GM21576 (cell line): Measurements from ENCODE around the gene DLL1.
"Not testable (repeated sequence)": the region's sequence is repeated elsewhere in the genome, so short reads cannot be mapped to it uniquely, and the experiment has no call there.

Experiments
- ATAC-seq: cut with Tn5 transposase; IDR thresholded peaks from one replicate; pipeline ENCODE4 v1.9.1; 2021; ENCODE audit warnings: mild to moderate bottlenecking, moderate library complexity; ENCODE audit not compliant: unreplicated experiment

DLL1 gene, protein sequence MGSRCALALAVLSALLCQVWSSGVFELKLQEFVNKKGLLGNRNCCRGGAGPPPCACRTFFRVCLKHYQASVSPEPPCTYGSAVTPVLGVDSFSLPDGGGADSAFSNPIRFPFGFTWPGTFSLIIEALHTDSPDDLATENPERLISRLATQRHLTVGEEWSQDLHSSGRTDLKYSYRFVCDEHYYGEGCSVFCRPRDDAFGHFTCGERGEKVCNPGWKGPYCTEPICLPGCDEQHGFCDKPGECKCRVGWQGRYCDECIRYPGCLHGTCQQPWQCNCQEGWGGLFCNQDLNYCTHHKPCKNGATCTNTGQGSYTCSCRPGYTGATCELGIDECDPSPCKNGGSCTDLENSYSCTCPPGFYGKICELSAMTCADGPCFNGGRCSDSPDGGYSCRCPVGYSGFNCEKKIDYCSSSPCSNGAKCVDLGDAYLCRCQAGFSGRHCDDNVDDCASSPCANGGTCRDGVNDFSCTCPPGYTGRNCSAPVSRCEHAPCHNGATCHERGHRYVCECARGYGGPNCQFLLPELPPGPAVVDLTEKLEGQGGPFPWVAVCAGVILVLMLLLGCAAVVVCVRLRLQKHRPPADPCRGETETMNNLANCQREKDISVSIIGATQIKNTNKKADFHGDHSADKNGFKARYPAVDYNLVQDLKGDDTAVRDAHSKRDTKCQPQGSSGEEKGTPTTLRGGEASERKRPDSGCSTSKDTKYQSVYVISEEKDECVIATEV

DNA sequence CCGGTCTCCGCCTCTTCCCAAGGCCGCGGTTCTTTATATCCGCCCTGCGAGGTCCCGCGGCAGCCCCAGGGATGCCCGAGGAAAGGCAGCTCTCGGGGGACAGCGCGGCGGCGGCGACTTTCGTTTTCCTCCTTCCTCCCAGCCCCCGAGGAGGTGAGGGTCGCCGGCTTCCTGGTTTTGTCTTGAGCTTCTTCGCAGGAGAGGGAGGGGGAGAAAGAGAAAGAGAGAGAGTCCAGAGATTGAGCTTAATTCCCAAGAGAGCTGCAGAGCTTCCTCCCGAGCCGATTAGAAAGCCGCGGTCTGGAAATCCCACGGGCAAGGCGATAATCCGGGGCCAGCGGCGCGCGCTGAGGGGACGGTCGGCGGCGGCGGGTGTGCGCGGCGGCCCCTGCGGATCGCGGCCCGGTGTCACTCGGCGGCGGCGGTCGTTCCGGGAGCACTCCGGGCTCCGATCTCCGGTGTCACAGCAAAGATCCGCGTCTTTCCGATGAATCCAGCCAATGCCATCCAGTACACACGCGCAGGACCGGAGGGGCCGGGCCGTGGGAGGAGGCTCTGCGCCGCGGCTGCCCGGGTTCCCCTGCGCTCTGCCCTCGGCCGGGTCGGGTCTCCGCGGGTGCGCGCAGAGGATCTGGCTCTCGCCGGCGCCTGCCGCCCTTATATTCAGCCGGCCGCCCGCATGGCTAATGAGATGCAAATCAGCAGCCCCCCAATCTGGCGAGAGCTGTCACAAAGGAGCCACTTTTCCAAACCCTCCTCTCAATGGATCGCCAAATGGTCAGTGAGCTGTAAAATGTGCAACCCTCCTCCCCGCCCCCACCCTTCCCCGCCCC lies at the start of gene DLL1:
DLL1 (minus strand) TSS at position 783 of the 833 bp plus-strand sequence. CDS start 939 bp downstream, outside the sequence.
- ATAC-seq = no peak

DNA sequence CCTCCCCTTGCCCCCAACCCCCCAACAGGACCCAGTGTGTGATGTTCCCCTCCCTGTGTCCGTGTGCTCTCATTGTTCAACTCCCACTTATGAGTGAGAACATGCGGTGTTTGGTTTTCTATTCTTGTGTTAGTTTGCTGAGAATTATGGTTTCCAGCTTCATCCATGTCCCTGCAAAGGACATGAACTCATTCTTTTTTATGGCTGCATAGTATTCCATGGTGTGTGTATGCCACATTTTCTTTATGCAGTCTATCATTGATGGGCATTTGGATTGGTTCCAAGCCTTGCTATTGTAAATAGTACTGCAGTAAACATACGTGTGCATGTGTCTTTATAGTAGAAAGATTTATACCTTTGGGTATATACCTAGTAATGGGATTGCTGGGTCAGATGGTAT lies 44.3 kb upstream of the DLL1 start:
- not testable (repeated sequence) for ATAC-seq

DNA sequence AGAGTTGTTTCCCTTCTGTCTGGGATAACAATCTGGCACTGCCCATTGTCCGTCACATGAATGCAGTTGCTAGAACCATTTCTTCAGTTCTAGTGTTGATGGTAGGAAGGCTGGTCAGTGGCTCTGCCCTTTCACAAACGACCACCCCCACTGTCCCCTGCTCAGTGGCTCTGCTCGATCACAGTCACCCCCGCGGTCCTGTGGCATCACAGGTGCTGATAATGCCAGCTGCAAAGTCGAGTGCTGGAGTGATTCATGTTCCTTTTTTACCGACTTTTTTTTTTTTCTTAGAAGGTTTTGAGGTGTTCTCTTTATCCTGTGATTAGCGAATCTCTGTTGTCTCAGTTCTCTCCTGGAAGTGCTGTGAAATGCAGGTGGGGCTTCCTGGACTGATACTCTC lies 38.4 kb upstream of the DLL1 start:
- no peak for ATAC-seq

DNA sequence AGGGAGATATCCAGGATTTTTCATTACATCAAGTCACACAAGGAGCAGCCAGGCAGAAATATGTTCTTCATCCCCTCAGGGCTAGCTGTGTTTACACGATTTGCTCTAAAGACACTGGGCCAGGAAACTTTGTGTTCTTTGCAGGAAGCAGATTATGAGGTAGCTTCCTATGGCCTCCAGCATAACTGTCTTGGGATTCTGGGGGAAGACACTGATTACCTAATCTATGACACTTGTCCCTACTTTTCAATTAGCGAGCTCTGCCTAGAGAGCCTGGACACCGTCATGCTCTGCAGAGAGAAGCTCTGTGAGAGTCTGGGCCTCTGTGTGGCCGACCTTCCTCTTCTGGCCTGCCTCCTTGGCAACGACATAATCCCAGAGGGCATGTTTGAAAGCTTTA lies 26.8 kb upstream of the DLL1 start:
- no peak for ATAC-seq

DNA sequence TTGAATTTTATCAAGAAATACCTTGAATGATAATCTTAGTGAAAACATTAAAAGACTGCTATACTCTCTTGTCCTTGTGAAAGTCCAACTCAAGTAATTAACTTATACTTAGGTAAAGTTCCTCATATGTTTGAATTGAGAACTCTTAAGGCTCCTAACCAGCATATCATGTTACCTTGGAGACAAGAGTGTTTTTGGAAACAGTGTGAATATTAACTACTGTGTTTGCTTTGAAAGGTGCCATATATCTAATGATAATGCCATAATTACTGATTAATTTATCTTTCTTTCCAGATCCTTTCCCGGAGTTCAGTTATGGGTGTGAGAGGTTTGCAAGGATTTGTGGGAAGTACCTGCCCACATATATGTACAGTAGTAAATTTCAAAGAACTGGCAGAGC lies 26.2 kb upstream of the DLL1 start:
- no peak for ATAC-seq

DNA sequence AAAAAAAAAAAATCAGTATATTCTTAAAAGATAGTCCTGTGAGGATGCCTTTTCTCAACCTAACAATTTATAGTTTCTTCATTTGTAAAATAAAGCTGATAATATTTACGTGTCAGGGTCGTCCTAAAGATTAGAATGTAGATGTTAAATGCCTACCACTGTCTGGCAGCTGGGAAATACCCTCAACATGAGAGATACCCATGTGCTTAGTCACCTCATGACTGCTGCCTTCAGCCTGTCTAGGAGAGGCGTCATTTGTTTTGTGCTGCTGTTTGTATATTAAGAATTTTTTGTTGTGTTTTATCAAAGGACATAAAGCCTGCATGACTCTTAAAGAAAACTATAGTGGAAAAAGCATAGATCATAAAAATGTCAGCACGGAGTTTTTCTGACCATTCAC lies 25.2 kb upstream of the DLL1 start:
- no peak for ATAC-seq

DNA sequence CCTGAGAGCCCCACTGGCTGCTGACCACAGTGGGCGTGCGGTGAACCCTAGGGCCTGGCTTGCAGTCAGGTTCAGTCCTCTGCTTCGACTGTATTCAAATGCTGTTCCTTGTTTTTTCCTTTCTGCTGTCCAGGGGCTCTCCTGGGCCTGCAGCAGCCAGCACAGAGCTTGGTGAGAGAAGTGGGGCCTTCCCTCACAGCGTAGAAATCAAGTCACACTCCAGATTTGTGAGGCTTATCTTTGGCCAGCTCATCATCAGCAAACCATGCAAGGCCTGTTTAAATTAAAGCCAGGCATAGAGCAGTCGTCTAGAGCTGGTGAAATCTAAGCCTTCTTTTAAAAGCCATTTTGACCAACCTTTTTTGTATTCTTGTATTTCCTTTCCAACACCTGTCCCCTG lies 24.1 kb upstream of the DLL1 start:
- ATAC-seq = no peak

DNA sequence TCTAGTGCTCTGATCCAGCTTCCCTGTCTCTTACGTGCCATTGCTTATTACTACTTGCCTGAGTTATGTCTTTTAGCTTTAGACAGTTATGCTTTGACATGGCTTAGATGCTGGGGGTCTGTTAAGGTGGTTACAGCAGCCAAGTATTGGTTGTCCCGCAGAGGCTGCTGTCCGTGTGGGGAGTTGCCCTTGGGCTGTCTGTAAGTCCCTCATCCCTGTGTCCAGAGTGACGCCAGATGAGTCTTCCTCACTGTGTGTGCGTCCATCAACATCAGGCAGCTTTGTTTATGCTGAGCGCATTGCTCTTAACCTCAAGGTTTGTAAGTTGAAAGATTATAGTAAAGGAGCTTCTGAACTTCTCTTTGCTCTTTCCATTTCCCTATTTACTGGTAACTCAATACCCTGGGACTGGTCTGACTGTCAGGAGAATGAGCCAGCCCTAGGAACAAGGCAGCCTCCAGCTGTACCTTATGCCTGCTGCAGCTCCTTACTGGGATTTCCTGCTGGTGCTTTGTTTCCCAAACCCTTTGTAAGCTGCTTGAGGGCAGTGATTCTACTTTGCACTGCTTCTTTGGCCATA lies 22.9 kb upstream of the DLL1 start:
- ATAC-seq = no peak

DNA sequence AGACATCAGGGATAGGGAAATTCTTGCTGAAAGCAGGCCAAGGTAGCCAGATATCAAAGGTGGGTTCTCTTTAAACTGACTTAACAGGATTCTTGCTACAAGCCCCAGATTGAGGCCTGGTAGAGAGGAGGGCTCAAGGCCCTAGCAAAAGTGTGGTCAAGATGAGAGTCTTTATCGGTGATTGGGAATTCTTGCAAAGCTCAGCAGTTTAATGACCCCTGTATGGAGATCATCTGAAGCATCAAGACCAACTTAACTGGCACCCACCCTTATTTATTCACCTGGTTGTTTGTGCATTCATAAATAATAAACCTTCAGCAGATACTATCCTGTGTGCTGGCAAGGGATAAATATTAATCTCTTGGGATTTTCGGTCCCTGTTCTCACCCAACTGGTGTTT lies 22.0 kb upstream of the DLL1 start:
- ATAC-seq = no peak

DNA sequence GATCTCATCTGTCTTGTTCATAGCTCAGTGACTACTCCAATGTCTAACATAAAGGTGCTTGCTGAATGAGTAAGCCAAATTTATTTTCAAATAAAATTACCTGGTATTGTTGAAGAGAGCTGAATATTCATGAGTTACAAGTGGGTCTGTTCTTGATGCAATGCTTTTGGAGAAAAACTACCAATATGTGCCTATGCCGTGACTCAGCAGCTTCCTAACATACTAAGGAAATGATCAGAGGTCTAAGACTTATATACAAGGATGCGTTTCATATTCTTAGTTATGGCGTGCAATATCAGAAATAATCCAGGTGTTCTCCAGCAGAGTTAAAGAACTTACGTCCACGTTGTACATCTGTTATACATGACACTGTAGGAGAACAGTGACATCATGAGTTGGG lies 20.8 kb upstream of the DLL1 start:
- no peak for ATAC-seq

DNA sequence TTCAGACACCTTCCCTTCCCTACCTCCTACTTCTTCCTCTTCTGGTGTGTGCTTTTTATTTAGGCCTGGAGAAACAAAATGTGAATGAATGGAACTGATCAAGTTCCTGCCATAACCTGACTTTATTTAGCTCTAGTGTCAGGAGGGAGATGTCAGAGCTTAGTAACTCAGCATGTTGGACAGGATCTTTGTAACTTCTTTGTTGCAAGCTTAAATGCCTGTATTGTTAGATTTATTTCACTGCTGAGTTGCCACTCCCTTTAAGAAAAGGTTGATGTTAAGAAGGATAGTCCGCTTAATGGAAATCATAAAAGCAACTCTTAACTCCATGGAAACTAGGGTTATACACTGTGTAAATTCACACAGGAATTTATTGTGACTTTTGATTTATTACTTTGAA lies 17.9 kb upstream of the DLL1 start:
- ATAC-seq = no peak

DNA sequence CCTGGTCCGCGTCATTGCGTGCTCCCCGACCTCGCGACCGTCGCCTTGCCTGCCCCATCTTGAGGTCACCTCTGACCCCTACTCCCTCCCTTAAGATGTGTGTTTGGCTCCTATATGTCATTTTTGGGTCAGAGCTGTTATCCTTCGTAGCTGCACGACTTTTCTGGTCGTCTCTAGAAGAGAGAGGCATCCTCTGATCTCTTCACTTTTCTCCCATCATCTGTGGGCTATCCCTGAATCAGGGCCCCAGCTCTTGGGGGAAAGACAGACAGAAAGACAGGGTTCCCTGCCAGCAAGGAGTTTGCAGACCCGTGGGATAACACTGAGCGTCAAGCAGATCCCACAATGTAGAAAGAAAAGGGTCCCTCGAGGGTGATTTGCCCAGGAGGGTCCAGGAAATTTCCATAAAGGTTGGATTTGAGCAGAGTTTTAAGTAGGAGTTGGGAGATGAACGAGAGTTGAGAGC lies 16.2 kb upstream of the DLL1 start:
- no peak for ATAC-seq

DNA sequence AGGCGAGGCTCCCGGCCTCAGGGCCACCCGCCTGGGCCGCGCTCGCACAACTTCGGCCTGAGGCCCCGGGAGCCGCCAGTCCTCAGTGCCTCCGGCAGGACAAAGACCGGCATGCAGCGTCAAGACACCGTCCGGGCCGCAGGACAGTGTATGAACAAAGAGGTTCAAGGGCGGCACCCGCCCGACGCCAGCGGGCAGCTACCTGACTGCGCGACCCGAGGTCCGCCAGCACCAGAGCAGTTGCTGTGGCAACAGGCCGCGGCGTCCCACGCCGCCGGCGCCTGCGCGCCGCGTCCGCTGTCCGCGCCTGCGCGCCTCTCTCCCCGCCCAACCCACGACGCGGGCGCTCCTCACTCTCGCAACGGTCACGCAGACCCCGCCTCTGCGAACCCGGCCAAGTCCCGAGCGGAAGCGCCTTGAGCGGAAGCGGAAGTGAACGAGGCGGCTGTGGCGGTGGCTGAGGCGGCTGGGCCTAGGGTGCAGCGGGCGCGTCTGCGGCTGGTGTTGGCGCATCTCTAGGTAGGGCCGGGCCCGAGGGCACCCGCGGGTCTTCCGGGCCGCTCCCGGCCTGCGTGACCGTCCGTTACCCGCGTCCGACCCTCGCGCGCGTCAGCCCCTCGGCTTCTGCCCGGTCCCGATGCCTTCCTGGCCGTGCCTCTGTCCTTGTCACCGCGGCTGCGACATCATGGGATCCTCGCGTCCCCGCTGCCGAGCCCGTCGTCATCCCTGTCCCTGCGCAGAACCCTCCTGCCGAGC lies 15.6 kb upstream of the DLL1 start, which contains the start of gene FAM120B:
FAM120B (plus strand) TSS at position 435 of the 756 bp plus-strand sequence. CDS start 10,633 bp downstream, outside the sequence.
- ATAC-seq = peak; percentile 96

DNA sequence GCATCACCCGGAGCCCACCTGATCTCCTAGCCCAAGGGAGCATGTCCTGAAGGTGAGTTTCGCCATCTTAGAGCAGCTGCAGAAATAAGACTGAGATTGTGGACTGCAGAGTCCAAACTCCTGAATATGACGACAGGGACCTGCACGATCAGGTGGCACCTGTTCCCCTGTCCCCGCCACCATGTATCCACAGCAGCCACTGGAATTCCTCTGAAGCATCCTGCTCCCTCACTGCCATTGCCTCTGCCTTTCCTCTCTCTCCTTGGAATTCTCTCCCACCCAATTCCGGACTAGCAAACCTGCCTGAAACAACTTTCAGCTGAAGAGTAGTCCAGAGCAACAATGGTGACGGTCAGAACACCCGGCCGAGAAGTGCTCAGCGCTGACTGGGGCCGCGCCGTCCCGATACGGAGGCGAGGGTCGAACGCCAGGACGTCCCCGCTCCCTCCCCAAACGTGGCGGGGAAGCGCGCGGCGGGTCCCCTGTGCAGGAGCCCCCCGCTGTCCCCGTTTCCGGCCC lies 15.0 kb upstream of the DLL1 start:
- ATAC-seq = peak; percentile 17

DNA sequence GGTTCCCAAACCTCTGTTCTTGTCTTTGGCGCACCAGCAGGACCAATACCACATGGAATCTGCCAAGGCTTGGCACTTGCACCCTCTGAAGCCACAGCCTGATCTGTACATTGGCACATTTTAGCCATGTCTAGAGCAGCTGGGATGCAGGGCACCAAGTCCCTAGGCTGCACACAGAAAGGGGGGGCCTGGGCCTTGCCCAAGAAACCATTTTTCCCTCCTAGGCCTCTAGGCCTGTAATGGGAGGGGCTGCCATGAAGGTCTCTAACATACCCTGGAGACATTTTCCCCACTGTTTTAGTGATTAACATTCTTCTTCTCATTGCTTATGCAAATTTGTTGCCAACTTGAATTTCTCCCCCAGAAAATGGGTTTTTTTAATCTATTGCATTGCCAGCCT lies 10.3 kb upstream of the DLL1 start:
- ATAC-seq = no peak

DNA sequence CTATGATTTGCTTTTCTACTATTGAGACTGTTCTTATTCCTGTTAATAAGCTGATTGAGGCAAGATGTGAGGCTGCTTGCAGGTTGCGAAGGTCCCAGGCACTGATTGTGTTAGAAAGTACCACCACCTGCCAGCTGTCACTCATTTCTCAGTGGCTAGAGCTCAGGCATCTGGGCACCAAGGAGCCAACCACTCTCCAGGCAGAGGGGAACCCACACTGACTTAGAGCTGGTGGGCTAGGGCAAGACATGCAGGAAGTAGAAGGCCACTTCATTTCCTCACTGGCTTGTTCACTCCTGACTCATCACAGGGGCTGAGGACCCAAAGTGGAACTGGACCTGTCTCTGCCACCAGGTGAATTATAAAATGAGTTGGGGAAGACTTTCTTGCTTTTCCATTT lies 7.8 kb upstream of the DLL1 start:
- no peak for ATAC-seq

DNA sequence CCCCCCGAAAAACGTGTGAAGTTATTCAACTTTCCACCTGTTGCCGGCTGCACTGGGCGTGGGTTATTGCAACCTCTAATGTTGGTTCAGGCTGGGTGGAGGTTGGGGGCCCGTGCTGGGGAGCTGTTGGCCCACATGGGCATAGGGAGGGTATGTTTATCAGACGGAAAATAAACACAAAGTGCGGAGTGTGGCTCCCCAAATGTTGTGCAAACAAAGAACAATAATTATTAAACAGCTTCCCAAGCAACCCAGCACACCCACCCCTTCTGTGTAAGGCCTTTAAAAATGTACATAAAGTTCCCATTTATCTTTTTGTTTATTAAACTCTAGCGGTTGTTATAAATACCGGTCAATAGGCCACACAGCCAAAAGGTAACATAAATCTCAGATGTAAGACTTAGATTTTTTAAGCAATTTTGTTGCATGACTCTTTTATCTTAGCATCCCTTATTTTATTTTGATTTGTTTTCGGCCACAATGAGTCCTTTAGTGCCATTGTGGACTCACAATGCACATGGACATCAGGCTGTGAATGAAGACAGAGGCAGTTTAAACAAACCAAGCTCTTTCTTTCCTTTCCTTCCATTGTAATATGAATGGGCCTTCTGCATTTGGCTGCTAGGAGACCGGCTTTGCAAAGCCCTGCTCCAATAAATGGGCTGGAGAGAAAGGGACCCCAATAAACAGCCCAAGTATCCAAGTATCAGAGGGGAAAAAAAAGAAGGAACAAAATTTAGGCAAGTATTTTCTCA lies 6.9 kb upstream of the DLL1 start:
- no peak for ATAC-seq

DNA sequence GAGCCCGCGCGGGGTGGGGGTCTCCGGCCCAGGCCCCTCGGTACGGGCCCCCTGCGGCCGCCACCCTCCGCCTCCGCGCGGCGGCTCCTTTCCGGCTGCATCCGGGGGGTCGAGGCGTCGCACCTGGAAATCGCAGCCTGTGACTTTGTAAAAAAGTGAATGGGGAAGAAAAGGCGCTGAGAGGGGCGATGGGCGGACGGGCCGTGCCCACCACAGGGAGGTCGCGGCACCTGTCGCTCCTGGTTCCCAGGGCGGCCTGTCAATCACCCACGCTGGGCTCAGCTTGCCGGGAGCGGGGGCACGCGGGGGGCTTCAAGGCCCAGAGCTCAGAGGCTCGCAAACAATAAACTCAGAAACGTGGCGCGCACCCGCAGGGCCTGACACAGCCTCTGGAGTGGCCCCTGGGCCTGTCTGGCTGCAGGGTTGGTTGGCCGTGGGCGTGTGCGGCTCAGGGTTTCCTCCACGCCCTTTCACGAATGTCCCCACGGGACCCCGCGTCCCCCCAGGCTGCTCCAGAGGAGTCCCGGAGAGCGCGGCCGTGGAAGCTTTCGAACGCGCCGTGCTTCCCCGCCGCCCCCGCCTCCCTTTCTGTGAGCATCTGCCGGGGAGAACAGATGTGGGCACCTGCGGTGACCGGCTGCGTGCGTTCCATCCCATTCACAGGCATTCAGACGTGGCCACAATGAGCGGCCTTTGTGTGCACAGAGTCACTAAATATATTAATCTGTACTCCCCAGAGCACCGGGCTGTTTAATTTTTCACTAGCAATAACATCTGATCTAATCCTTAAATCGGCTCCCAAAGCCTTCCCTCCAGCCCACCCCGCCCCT lies 6.1 kb upstream of the DLL1 start:
- no peak for ATAC-seq

DNA sequence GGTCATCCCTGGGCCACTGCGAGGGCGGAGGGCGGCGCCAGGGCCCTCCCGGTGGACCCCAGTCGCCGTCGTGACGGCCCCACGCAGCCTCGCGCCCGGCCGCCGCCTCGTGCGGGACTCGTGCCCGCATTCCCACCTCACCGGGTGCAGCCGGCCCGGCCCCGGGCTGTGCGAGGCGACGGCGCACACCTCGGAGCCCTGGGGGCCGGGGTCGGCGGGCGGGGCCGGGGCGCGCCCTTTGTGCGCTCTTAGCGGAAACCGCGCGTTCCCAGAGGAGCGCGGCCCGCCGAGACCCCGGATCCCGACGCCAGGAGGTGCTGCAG lies 5.5 kb upstream of the DLL1 start:
- no peak for ATAC-seq
